HEK293 (cell line): ENCODE data around the gene DAO.

Experiments
- CTCF ChIP-seq: fragments of 450-650 bp; formaldehyde crosslinking; IDR thresholded peaks from 2 replicates; pipeline ENCODE4 v1.5.1; 2016; ENCODE audit warnings: missing biosample characterization, missing genetic modification characterization
- KLF16 ChIP-seq: fragments of 450-650 bp; formaldehyde crosslinking; IDR thresholded peaks from 2 replicates; pipeline ENCODE4 v1.5.1; 2017; ENCODE audit warnings: missing biosample characterization, missing genetic modification characterization
- KLF9 ChIP-seq: fragments of 450-650 bp; formaldehyde crosslinking; IDR thresholded peaks from 2 replicates; pipeline ENCODE4 v1.5.1; 2016; ENCODE audit warnings: missing biosample characterization, missing genetic modification characterization, low read depth
- REPIN1 ChIP-seq: fragments of 450-650 bp; formaldehyde crosslinking; IDR thresholded peaks from 2 replicates; pipeline ENCODE4 v1.5.1; 2017; ENCODE audit warnings: missing biosample characterization, missing genetic modification characterization, low read depth
- ZNF23 ChIP-seq: fragments of 450-650 bp; formaldehyde crosslinking; IDR thresholded peaks from 2 replicates; pipeline ENCODE4 v1.5.1; 2016; ENCODE audit warnings: missing biosample characterization, missing genetic modification characterization, borderline replicate concordance
- ZNF549 ChIP-seq: fragments of 450-650 bp; IDR thresholded peaks from 2 replicates; pipeline ENCODE4 v1.5.1; 2018; ENCODE audit warnings: missing biosample characterization, missing genetic modification characterization, mild to moderate bottlenecking, inconsistent platforms, moderate library complexity

- TF ChIP-seq KLF16 (tag by site-specific recombination): no peak
- no peak for TF ChIP-seq CTCF (tag by site-specific recombination)
- no peak for TF ChIP-seq REPIN1
- no peak for TF ChIP-seq ZNF23 (tag by site-specific recombination)
- TF ChIP-seq ZNF549 (tag by site-specific recombination): no peak
- TF ChIP-seq KLF9: no peak
Measured at GRCh38 chr12:108915632-108916133, 35.8 kb downstream of the DAO start.
